Nephron progenitor cell (in vitro differentiated cells): ENCODE results near the gene THSD4.

Source experiments
- DNase-seq: peaks from one replicate; pipeline ENCODE4 v3.0.0; 2021
- H3K27ac Mint-ChIP-seq: 2 replicates; pipeline ENCODE4 v1.8.0; 2021; ENCODE audit warnings: mild to moderate bottlenecking, moderate library complexity, mixed read lengths
- H3K27me3 Mint-ChIP-seq: 2 replicates; pipeline ENCODE4 v1.8.0; 2021; ENCODE audit warnings: mild to moderate bottlenecking, low read depth, mixed read lengths; ENCODE audit not compliant: poor library complexity
- H3K36me3 Mint-ChIP-seq: 2 replicates; pipeline ENCODE4 v1.8.0; 2021; ENCODE audit warnings: low read depth, mixed read lengths
- H3K4me1 Mint-ChIP-seq: 2 replicates; pipeline ENCODE4 v1.8.0; 2021; ENCODE audit warnings: mixed read lengths
- H3K4me3 Mint-ChIP-seq: 2 replicates; pipeline ENCODE4 v1.8.0; 2021; ENCODE audit warnings: mild to moderate bottlenecking, moderate library complexity, mixed read lengths
- H3K9me3 Mint-ChIP-seq: 2 replicates; pipeline ENCODE4 v1.8.0; 2021; ENCODE audit warnings: mild to moderate bottlenecking, moderate library complexity, mixed read lengths
- CTCF ChIP-seq: fragments of 200-600 bp; sonication (generic); IDR thresholded peaks from 2 replicates; pipeline ENCODE4 v1.5.0; 2021; ENCODE audit warnings: antibody characterized with exemption

THSD4 gene

GRCh38 chr15:71812966-71813722 is 697.9 kb downstream of the THSD4 start:
- Mint-ChIP-seq H3K27me3 (peaks cover 5% of the 10 kb centered on the region), H3K4me1 (peaks cover 21% of the 10 kb centered on the region), H3K27ac (no peak overlapping the region), H3K36me3 (peaks cover 10% of the 10 kb centered on the region), H3K4me3 (no peak overlapping the region), H3K9me3 (peaks cover 10% of the 10 kb centered on the region)
- no peak for DNase-seq
- no peak for TF ChIP-seq CTCF

GRCh38 chr15:71813723-71814470 is 698.6 kb downstream of the THSD4 start:
- Mint-ChIP-seq H3K4me1 (peaks cover 15% of the 10 kb centered on the region), H3K27ac (no peak overlapping the region), H3K27me3 (peaks cover 3% of the 10 kb centered on the region), H3K36me3 (peaks cover 16% of the 10 kb centered on the region), H3K4me3 (no peak overlapping the region), H3K9me3 (peaks cover 15% of the 10 kb centered on the region)
- TF ChIP-seq CTCF: no peak
- no peak for DNase-seq

GRCh38 chr15:71815301-71815700 is 700.0 kb downstream of the THSD4 start:
- Mint-ChIP-seq H3K4me3 (no peak overlapping the region), H3K27me3 (peaks cover 3% of the 10 kb centered on the region)

GRCh38 chr15:71817351-71817750 is 702.1 kb downstream of the THSD4 start:
- no peak for TF ChIP-seq CTCF
- H3K4me1 Mint-ChIP-seq: peaks cover 5% of the 10 kb centered on the region
- peaks cover 44% of the 10 kb centered on the region for H3K9me3 Mint-ChIP-seq
- peaks cover 47% of the 10 kb centered on the region for H3K36me3 Mint-ChIP-seq
- H3K27me3 Mint-ChIP-seq: peaks cover 3% of the 10 kb centered on the region
- DNase-seq: no peak
- H3K27ac Mint-ChIP-seq: no peak overlapping the region
- no peak overlapping the region for H3K4me3 Mint-ChIP-seq

More at GRCh38 chr15:71815301-71815700, 700.0 kb downstream of the THSD4 start:
- DNase-seq: no peak
- peaks cover 28% of the 10 kb centered on the region for H3K36me3 Mint-ChIP-seq
- H3K9me3 Mint-ChIP-seq: peaks cover 24% of the 10 kb centered on the region
- no peak overlapping the region for H3K27ac Mint-ChIP-seq
- TF ChIP-seq CTCF: no peak
- peaks cover 12% of the 10 kb centered on the region for H3K4me1 Mint-ChIP-seq

- Mint-ChIP-seq H3K9me3 (peaks cover 64% of the 10 kb centered on the region), H3K27ac (no peak overlapping the region), H3K36me3 (peaks cover 74% of the 10 kb centered on the region), H3K4me1 (peaks cover 1% of the 10 kb centered on the region), H3K27me3 (no peaks in the 10 kb centered on the region), H3K4me3 (no peak overlapping the region)
- no peak for DNase-seq
- no peak for TF ChIP-seq CTCF
These were observed 704.9 kb downstream of the THSD4 start for GRCh38 chr15:71820127-71820526.
